AG04450 (cell line): ENCODE results near the gene F10. TPM values are rescaled to one million over a fixed set of nuclear protein-coding genes. Genes with fewer than 3 reads are reported as not detected.

ENCODE experiments used
- CTCF ChIA-PET: fragments of 300-600, 350-600 bp; formaldehyde crosslinking; extraction: SDS; loops from one replicate; lab custom pipeline; 2022; ENCODE audit warnings: antibody characterized with exemption, inconsistent platforms; lab: Charles Lee
- POLR2A ChIA-PET: fragments of 350-600 bp; formaldehyde crosslinking; extraction: SDS; loops from one replicate; lab custom pipeline; 2021; ENCODE audit warnings: antibody characterized with exemption, inconsistent platforms; lab: Yijun Ruan, JAX
- DNase-seq: peaks from one replicate; pipeline ENCODE4 v3.0.0-alpha.2; 2011; ENCODE audit warnings: low read depth, low spot score
- H3K27ac ChIP-seq: one replicate; pipeline ENCODE4 v1.5.1; 2012; ENCODE audit warnings: low read depth, low read length, control low read depth
- H3K27me3 ChIP-seq: one replicate; pipeline ENCODE4 v1.6.0; 2012; ENCODE audit warnings: low read length; ENCODE audit not compliant: control insufficient read depth, insufficient read depth
- H3K4me3 ChIP-seq: 2 replicates; pipeline ENCODE4 v1.5.1; 2011; ENCODE audit warnings: mild to moderate bottlenecking, low read depth, low read length, control low read depth
- H3K9me3 ChIP-seq: 2 replicates; pipeline ENCODE4 v1.5.1; 2012; ENCODE audit warnings: low read length; ENCODE audit not compliant: control insufficient read depth, insufficient read depth
- polyA plus RNA-seq: library from polyadenylated mRNA; depleted of rRNA; stranded (reverse); fragments of >200 nt; gene quantifications from 2 replicates; pipeline ENCODE4 v1.2.3, GENCODE V29; 2011
- TF ChIP-seq, protein P1 (sequence below): IDR thresholded peaks from 2 replicates; pipeline ENCODE4 v1.5.1; 2011; ENCODE audit warnings: low read depth, low read length, control low read depth, inconsistent platforms

Gene F10
- polyA plus RNA-seq, 1 experiment = 17.7 TPM

DNA sequence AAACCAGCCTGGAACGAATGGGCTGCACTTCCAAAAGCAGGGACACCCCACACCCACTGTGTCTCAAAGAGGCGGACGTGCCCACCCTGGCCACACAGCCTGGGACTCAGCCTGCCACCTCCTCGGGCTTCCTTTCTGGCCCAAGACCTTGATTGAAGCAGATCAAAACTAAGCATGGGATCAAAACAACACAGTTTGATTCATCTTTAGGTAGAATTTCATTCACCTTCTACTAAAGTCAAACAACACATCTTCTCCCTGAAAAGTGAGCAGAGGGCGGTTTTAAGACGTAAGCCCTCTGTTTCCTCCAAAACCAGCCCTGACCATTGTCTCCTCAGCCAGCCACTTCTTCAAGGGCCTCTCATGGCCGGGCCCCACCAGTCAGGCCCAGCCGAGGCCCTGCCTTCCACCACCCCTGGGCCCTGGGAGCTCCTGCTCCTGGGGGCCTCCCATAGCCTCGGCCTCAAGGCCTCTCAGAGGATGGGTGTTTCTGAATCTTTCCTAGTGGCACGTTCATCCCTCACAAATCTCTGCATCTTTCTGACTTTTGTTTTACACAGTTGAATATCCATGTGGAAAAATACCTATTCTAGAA, 6.3 kb upstream of the F10 start:
- no peak for DNase-seq
- ChIA-PET POLR2A (no interaction called here), CTCF (no interaction called here)
- TF ChIP-seq, protein P1, sequence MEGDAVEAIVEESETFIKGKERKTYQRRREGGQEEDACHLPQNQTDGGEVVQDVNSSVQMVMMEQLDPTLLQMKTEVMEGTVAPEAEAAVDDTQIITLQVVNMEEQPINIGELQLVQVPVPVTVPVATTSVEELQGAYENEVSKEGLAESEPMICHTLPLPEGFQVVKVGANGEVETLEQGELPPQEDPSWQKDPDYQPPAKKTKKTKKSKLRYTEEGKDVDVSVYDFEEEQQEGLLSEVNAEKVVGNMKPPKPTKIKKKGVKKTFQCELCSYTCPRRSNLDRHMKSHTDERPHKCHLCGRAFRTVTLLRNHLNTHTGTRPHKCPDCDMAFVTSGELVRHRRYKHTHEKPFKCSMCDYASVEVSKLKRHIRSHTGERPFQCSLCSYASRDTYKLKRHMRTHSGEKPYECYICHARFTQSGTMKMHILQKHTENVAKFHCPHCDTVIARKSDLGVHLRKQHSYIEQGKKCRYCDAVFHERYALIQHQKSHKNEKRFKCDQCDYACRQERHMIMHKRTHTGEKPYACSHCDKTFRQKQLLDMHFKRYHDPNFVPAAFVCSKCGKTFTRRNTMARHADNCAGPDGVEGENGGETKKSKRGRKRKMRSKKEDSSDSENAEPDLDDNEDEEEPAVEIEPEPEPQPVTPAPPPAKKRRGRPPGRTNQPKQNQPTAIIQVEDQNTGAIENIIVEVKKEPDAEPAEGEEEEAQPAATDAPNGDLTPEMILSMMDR = no peak
- H3K27me3 ChIP-seq = peaks cover 8% of the 10 kb centered on the region
- no peak overlapping the region for H3K27ac ChIP-seq
- no peak overlapping the region for H3K4me3 ChIP-seq
- H3K9me3 ChIP-seq = no peaks in the 10 kb centered on the region; the same call in 1 of the 2 replicates

DNA sequence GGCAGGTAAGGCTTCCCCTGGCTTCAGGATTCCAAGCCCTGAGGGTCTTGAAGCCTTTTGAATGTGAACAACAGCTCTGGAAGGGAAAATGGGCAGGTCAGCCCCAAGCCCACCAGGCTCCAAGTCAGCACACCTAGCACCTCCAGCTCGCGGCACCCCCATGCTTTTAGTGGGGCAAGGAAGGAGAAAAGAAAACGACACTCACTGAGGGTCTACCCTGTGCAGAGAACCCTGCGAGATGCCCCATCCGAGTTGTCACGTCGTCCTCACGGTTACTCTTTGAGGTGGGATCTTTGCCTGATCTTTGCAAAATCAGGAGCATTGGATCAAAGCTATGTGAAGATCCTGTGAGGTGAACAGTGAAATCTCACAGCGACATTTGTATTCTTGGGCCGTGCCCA, 5.7 kb upstream of the F10 start:
- TF ChIP-seq, protein P1 = no peak
- no peaks in the 10 kb centered on the region; the same call in 1 of the 2 replicates for H3K9me3 ChIP-seq
- H3K27ac ChIP-seq = no peak overlapping the region
- ChIA-PET CTCF (no interaction called here), POLR2A (no interaction called here)
- H3K27me3 ChIP-seq = peaks cover 6% of the 10 kb centered on the region
- DNase-seq = no peak
- no peak overlapping the region for H3K4me3 ChIP-seq

DNA sequence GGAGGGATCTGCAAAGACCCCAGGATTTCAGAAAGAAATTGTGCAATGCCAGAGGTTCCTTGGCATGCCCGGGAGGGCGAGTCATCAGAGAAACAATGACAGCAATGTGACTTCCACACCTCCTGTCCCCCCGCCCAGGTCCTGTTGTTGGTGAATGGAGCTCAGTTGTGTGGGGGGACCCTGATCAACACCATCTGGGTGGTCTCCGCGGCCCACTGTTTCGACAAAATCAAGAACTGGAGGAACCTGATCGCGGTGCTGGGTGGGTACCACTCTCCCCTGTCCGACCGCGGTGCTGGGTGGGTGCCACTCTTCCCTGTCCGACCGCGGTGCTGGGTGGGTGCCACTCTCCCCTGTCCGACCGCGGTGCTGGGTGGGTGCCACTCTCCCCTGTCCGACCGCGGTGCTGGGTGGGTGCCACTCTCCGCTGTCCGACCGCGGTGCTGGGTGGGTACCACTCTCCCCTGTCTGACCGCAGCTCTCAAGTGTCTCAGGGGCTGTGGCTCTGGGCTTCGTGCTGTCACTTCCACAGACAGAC, 5.2 kb upstream of the F10 start:
- ChIA-PET POLR2A (no interaction called here), CTCF (no interaction called here)
- Histone ChIP-seq H3K27me3 (peaks cover 6% of the 10 kb centered on the region), H3K27ac (no peak overlapping the region), H3K4me3 (no peak overlapping the region), H3K9me3 (no peaks in the 10 kb centered on the region; the same call in 1 of the 2 replicates)
- DNase-seq = no peak
- TF ChIP-seq, protein P1 = no peak

DNA sequence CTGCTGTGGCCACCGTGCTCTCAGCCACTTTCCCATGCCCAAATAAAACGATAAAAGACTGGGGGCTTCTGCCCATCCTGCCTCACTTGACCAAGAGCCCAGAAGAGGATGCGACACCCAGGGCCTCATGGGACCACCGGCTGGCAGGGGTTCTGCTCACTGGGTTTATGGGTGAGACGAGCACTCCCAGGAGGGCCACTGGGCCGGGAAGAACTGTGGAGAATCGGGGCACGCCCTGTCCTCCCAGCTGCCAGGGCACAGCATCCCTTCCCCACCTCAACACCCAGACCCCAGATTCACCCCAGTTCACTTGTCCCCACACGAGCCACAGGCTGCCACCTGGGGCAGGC, 4.7 kb upstream of the F10 start:
- Histone ChIP-seq H3K27ac (no peak overlapping the region), H3K4me3 (no peak overlapping the region), H3K9me3 (no peaks in the 10 kb centered on the region; the same call in 1 of the 2 replicates), H3K27me3 (peaks cover 6% of the 10 kb centered on the region)
- TF ChIP-seq, protein P1 = no peak
- DNase-seq = no peak
- ChIA-PET POLR2A (no interaction called here), CTCF (no interaction called here)

DNA sequence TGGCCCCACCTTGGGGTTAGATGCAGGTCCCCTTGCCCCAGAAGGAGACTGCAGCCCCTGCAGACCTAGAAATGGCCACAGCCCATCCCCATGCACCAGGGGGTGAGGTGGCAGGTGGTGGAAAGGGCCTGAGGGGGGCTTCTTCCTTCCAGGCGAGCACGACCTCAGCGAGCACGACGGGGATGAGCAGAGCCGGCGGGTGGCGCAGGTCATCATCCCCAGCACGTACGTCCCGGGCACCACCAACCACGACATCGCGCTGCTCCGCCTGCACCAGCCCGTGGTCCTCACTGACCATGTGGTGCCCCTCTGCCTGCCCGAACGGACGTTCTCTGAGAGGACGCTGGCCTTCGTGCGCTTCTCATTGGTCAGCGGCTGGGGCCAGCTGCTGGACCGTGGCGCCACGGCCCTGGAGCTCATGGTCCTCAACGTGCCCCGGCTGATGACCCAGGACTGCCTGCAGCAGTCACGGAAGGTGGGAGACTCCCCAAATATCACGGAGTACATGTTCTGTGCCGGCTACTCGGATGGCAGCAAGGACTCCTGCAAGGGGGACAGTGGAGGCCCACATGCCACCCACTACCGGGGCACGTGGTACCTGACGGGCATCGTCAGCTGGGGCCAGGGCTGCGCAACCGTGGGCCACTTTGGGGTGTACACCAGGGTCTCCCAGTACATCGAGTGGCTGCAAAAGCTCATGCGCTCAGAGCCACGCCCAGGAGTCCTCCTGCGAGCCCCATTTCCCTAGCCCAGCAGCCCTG, 4.2 kb upstream of the F10 start:
- Histone ChIP-seq H3K4me3 (no peak overlapping the region), H3K27me3 (peaks cover 6% of the 10 kb centered on the region), H3K9me3 (no peaks in the 10 kb centered on the region; the same call in 1 of the 2 replicates), H3K27ac (no peak overlapping the region)
- ChIA-PET CTCF (no interaction called here), POLR2A (no interaction called here)
- DNase-seq = no peak
- TF ChIP-seq, protein P1 = no peak
